Measurements from ENCODE around the gene ZSCAN31. TPM values are rescaled to one million over a fixed set of nuclear protein-coding genes. Genes with fewer than 3 reads are reported as not detected.

The ZSCAN31 gene
- total and polyA plus RNA-seq, 9 of the 15 experiments (the other 6 are each of a cell fraction or from before 2014, with no cell fraction given): 3.9 to 12.1 (median 7.0) TPM

DNA sequence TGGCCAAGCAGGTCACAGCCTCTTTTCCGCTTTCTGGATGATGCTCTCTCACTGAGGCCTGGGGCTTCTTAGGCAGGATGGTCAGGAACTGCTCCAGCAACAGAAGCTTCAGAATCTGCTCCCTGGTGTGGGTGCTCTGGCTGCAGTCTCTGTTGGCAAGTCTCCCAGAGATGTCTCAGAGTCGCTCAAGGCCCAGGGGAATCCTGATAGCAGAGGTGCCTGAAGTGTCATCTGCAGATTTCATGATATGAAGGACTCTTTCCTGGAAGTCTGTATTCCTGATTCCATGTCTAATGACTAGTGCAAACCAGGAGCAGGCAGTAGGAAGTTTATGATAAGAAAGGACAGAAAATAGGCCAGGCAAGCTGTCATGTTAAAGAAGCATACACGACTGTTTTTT is 20.3 kb downstream of the ZSCAN31 start (continued):
- TF ChIP-seq, protein P1, sequence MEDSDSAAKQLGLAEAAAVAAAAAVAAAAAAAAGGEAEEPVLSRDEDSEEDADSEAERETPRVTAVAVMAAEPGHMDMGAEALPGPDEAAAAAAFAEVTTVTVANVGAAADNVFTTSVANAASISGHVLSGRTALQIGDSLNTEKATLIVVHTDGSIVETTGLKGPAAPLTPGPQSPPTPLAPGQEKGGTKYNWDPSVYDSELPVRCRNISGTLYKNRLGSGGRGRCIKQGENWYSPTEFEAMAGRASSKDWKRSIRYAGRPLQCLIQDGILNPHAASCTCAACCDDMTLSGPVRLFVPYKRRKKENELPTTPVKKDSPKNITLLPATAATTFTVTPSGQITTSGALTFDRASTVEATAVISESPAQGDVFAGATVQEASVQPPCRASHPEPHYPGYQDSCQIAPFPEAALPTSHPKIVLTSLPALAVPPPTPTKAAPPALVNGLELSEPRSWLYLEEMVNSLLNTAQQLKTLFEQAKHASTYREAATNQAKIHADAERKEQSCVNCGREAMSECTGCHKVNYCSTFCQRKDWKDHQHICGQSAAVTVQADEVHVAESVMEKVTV (CRISPR knock-in tag; IDR thresholded peaks at IDR 0.05): no peak
- no peak for TF ChIP-seq EGR1 (conservative IDR thresholded peaks at IDR 0.05)
- no peak for TF ChIP-seq HDAC2 (IDR thresholded peaks at IDR 0.05)
- TF ChIP-seq, protein P2, sequence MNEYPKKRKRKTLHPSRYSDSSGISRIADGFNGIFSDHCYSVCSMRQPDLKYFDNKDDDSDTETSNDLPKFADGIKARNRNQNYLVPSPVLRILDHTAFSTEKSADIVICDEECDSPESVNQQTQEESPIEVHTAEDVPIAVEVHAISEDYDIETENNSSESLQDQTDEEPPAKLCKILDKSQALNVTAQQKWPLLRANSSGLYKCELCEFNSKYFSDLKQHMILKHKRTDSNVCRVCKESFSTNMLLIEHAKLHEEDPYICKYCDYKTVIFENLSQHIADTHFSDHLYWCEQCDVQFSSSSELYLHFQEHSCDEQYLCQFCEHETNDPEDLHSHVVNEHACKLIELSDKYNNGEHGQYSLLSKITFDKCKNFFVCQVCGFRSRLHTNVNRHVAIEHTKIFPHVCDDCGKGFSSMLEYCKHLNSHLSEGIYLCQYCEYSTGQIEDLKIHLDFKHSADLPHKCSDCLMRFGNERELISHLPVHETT (CRISPR knock-in tag; conservative IDR thresholded peaks at IDR 0.05 in 1 of 2, IDR thresholded peaks at IDR 0.05 in 1 of 2): no peak
- TF ChIP-seq ZNF23 (CRISPR knock-in tag; IDR thresholded peaks at IDR 0.05): no peak
- TF ChIP-seq HLTF (IDR thresholded peaks at IDR 0.05): no peak
- TF ChIP-seq RBM25 (IDR thresholded peaks at IDR 0.05; ENCODE audit: low read depth, low read length, severe bottlenecking): no peak
- no peak for TF ChIP-seq ZFP1 (CRISPR knock-in tag; IDR thresholded peaks at IDR 0.05)
- no peak for TF ChIP-seq MCM3 (IDR thresholded peaks at IDR 0.05)
- no peak for TF ChIP-seq ZNF589 (CRISPR knock-in tag; IDR thresholded peaks at IDR 0.05; ENCODE audit: low read depth)
- TF ChIP-seq HDAC1 (IDR thresholded peaks at IDR 0.05): peak in 1 of 2 experiments; percentile 42; a peak in 1 of 4 replicates

All from K562 (cell line).